OCI-LY1 (cell line): ENCODE data around the gene MACROD1.

Source experiments
- H2AFZ ChIP-seq: fragments of 200-600 bp; sonication (generic), shearing (Covaris generic); 2 replicates; pipeline ENCODE4 v1.6.0; 2014; ENCODE audit warnings: antibody characterized with exemption, mild to moderate bottlenecking, low read length
- H3F3A ChIP-seq: fragments of 200-600 bp; sonication (generic), shearing (Covaris generic); 2 replicates; pipeline ENCODE4 v1.6.0; 2014; ENCODE audit warnings: mild to moderate bottlenecking, antibody characterized with exemption, low read length, moderate library complexity; ENCODE audit not compliant: insufficient read depth
- H3K27ac ChIP-seq: fragments of 200-600 bp; sonication (generic); 2 replicates; pipeline ENCODE4 v1.5.1; 2014; ENCODE audit warnings: low read length, mixed run types, mild to moderate bottlenecking, low read depth; ENCODE audit not compliant: poor library complexity, severe bottlenecking
- H3K27me3 ChIP-seq: fragments of 200-600 bp; sonication (generic); 2 replicates; pipeline ENCODE4 v1.6.0; 2014; ENCODE audit warnings: antibody characterized with exemption, mild to moderate bottlenecking, low read length, moderate library complexity; ENCODE audit not compliant: insufficient read depth
- H3K36me3 ChIP-seq: fragments of 200-600 bp; sonication (generic); 2 replicates; pipeline ENCODE4 v1.6.1; 2014; ENCODE audit warnings: mild to moderate bottlenecking, antibody characterized with exemption, low read length, moderate library complexity, mixed read lengths; ENCODE audit not compliant: insufficient read depth
- H3K4me1 ChIP-seq: fragments of 200-600 bp; sonication (generic); 2 replicates; pipeline ENCODE4 v1.5.1; 2014; ENCODE audit warnings: mild to moderate bottlenecking, low read length, moderate library complexity; ENCODE audit not compliant: insufficient read depth, severe bottlenecking
- H3K4me2 ChIP-seq: fragments of 200-600 bp; sonication (generic), shearing (Covaris generic); 2 replicates; pipeline ENCODE4 v1.6.1; 2014; ENCODE audit warnings: low read length
- H3K4me3 ChIP-seq: fragments of 200-600 bp; sonication (generic); 2 replicates; pipeline ENCODE4 v1.5.1; 2014; ENCODE audit warnings: low read length, low read depth, mild to moderate bottlenecking, mixed read lengths; ENCODE audit not compliant: poor library complexity, severe bottlenecking
- H3K79me2 ChIP-seq: fragments of 200-600 bp; shearing (Covaris generic); 2 replicates; pipeline ENCODE4 v1.6.1; 2016; ENCODE audit warnings: mixed run types, low read length, mixed read lengths; ENCODE audit not compliant: insufficient read depth
- H3K9ac ChIP-seq: fragments of 200-600 bp; sonication (generic), shearing (Covaris generic); 2 replicates; pipeline ENCODE4 v1.6.1; 2014; ENCODE audit warnings: mild to moderate bottlenecking, low read length, mixed read lengths
- H3K9me2 ChIP-seq: fragments of 200-600 bp; sonication (generic), shearing (Covaris generic); 2 replicates; pipeline ENCODE4 v1.6.1; 2014; ENCODE audit warnings: low read depth, mild to moderate bottlenecking, low read length, mixed read lengths
- H3K9me3 ChIP-seq: fragments of 200-600 bp; shearing (Covaris generic); 2 replicates; pipeline ENCODE4 v1.6.1; 2014; ENCODE audit warnings: low read length, mixed read lengths
- H4K20me1 ChIP-seq: fragments of 200-600 bp; sonication (generic), shearing (Covaris generic); 2 replicates; pipeline ENCODE4 v1.6.0; 2016; ENCODE audit warnings: mild to moderate bottlenecking, low read length; ENCODE audit not compliant: insufficient read depth
- EZH2 ChIP-seq: fragments of 200-600 bp; sonication (generic), shearing (Covaris generic); IDR thresholded peaks from 2 replicates; pipeline ENCODE4 v1.8.0; 2017; ENCODE audit warnings: borderline replicate concordance, mixed run types, mild to moderate bottlenecking, antibody characterized with exemption, low read length, moderate library complexity, mixed read lengths
- TF ChIP-seq, protein P1 (sequence below): fragments of 200-600 bp; sonication (generic), shearing (Covaris generic); IDR thresholded peaks from 2 replicates; pipeline ENCODE4 v1.5.1; 2017; ENCODE audit warnings: mild to moderate bottlenecking, antibody characterized with exemption, low read length, moderate library complexity, mixed read lengths

MACROD1 gene

DNA sequence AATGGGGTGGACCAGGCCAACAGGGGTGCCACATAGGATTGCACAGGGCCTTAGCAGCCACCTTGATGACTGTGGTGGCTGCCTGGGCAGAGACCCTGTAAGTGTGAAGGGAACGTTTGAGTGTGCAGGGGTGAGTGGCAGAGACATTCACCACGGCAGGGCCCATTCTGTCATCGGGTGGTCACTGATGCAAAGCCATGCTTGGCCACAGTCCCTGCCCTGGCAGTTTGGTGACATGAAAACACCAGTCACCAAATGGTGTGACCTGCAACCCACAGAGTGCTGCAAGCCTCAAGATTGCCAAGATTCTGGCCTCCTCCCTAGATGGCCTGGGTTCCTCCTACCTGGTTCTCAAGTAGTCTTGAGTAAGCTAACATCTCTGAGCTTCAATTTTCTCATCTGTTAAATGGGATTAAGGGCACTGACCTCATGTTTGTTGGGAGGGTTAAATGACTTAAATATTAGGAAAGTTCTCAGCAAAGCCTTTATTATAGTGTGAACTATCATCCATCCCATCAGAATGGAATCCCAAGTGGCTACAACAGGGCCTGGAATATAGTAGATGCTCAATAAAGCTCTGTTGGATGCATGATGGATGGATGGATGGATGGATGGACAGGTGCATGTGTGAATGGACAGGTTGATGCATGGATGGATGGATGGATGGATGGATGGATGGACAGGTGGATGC lies 53.0 kb downstream of the MACROD1 start:
- Histone ChIP-seq H3K4me2 (no peak overlapping the region), H3F3A (no peaks in the 10 kb centered on the region), H4K20me1 (no peaks in the 10 kb centered on the region), H3K4me3 (no peak overlapping the region), H3K9me3 (no peaks in the 10 kb centered on the region), H3K27ac (no peak overlapping the region), H3K9ac (no peak overlapping the region), H3K27me3 (no peaks in the 10 kb centered on the region; the same call in 1 of the 2 replicates), H3K9me2 (no peaks in the 10 kb centered on the region), H2AFZ (no peak overlapping the region), H3K4me1 (no peaks in the 10 kb centered on the region), H3K36me3 (no peaks in the 10 kb centered on the region), H3K79me2 (no peaks in the 10 kb centered on the region)
- no peak for TF ChIP-seq EZH2
- TF ChIP-seq, protein P1, sequence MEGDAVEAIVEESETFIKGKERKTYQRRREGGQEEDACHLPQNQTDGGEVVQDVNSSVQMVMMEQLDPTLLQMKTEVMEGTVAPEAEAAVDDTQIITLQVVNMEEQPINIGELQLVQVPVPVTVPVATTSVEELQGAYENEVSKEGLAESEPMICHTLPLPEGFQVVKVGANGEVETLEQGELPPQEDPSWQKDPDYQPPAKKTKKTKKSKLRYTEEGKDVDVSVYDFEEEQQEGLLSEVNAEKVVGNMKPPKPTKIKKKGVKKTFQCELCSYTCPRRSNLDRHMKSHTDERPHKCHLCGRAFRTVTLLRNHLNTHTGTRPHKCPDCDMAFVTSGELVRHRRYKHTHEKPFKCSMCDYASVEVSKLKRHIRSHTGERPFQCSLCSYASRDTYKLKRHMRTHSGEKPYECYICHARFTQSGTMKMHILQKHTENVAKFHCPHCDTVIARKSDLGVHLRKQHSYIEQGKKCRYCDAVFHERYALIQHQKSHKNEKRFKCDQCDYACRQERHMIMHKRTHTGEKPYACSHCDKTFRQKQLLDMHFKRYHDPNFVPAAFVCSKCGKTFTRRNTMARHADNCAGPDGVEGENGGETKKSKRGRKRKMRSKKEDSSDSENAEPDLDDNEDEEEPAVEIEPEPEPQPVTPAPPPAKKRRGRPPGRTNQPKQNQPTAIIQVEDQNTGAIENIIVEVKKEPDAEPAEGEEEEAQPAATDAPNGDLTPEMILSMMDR = no peak

DNA sequence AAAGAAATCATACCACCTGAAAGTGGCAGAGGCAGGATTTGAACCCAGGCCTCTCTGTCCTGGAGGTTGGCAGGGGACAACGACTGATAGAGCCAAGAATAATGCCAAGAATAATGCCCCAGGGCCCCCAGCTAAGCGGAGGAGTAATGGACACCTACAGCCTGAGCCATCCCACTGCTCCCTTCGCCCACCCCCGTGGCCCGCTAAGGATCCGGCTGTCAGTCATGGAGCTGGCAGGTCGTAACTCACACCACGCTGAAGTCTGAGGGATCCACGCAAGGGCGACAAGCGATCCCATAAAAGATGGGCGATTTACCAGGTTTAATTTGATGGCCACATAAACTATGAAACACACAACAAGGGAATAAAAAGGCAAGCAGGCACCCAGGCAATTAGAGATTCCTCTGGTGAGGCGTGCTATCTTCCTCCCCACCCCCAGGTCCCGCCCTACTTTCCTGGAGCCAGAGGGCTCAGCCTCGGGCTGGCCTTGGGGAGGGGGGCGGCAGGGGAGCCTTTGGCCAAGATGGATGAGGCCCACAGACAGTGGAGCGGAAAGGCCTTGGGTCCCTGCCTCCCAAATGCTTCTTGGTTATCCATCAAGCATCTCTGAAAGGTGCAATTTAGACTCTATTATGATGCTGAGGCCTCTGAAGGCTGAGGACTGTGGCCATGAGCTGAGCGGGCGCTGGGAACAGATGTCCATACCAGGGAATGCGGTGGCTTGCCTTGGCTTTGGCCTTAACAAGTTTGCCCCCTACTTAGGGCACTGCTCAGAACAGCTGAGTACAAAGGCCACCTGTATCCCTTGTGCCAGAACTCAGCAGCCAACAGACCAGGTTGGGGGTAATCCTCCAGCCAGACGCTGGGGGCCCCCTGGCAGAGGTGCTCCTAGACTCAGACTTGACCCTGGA lies 55.2 kb downstream of the MACROD1 start:
- Histone ChIP-seq H3K4me2 (no peak overlapping the region), H3K27me3 (no peaks in the 10 kb centered on the region), H3K9me2 (no peaks in the 10 kb centered on the region), H3K4me1 (no peaks in the 10 kb centered on the region), H3F3A (no peaks in the 10 kb centered on the region), H3K9me3 (no peaks in the 10 kb centered on the region), H4K20me1 (no peaks in the 10 kb centered on the region), H2AFZ (no peak overlapping the region), H3K9ac (no peak overlapping the region), H3K79me2 (no peaks in the 10 kb centered on the region), H3K27ac (no peak overlapping the region), H3K4me3 (no peak overlapping the region), H3K36me3 (no peaks in the 10 kb centered on the region)
- TF ChIP-seq, protein P1 = no peak
- no peak for TF ChIP-seq EZH2

DNA sequence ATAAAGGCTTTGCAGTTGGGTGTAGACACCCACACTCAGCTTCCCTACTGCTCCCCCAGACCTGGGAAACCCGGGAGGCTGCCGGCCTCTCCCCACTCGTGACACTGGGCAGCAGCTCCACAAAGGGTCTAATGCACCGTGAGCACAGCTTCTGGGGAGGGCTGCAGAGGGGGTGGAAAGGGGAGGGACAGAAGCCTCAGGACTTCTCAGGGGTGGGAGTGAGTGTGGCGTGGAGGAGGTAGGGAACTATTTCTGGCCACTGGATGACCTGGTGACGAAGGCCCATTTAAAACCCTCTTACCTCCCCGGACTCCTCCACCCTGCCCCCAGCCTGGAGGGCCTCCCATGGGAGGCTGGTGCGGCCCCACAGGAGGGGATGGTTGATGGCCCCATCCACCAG lies 56.6 kb downstream of the MACROD1 start:
- Histone ChIP-seq H3K4me1 (no peaks in the 10 kb centered on the region), H3K4me3 (no peak overlapping the region), H3K9ac (no peak overlapping the region), H3K27me3 (no peaks in the 10 kb centered on the region), H3K27ac (no peak overlapping the region), H3F3A (no peaks in the 10 kb centered on the region), H4K20me1 (no peaks in the 10 kb centered on the region), H3K9me2 (no peaks in the 10 kb centered on the region), H3K9me3 (no peaks in the 10 kb centered on the region), H2AFZ (no peak overlapping the region), H3K79me2 (no peaks in the 10 kb centered on the region), H3K4me2 (no peak overlapping the region), H3K36me3 (no peaks in the 10 kb centered on the region)
- TF ChIP-seq, protein P1 = no peak
- TF ChIP-seq EZH2 = no peak
